IMR-90 (cell line): Measurements from ENCODE around the gene PRTFDC1. TPM values are rescaled to one million over a fixed set of nuclear protein-coding genes. Genes with fewer than 3 reads are reported as not detected.

Experiments
- ATAC-seq: fragments of 200-7000 bp; cut with Tn5 transposase; 2 replicates; pipeline ENCODE4 v1.9.1; 2020; ENCODE audit warnings: low read depth, mild to moderate bottlenecking, moderate library complexity
- BruUV-seq: library from RNA; stranded (reverse); fragments of 400-500 nt; replicated peaks from 2 replicates; lab custom pipeline; 2021; lab: Mats Ljungman, UMichigan
- CTCF ChIA-PET: fragments of 300-600 bp; formaldehyde crosslinking; extraction: SDS; loops from one replicate; lab custom pipeline; 2021; ENCODE audit warnings: antibody characterized with exemption; lab: Yijun Ruan, JAX
- POLR2A ChIA-PET: fragments of 300-600 bp; sonication (Branson Sonifier 250); formaldehyde crosslinking; loops from one replicate; lab custom pipeline; 2022; ENCODE audit warnings: antibody characterized with exemption; ENCODE audit not compliant: unreplicated experiment; lab: Charles Lee
- DNase-seq: peaks from one replicate; pipeline ENCODE4 v3.0.0; 2013
- H2AFZ ChIP-seq: replicated peaks from 2 replicates; pipeline ENCODE3; 2013; ENCODE audit warnings: low read length, mild to moderate bottlenecking; ENCODE audit not compliant: poor library complexity
- H2AK5ac ChIP-seq: 2 replicates; pipeline ENCODE4 v1.6.1; 2013; ENCODE audit warnings: low read depth, low read length, inconsistent platforms
- H2AK9ac ChIP-seq: replicated peaks from 2 replicates; pipeline ENCODE3; 2013; ENCODE audit warnings: mild to moderate bottlenecking, low read depth, low read length, moderate library complexity; ENCODE audit not compliant: poor library complexity
- H2BK120ac ChIP-seq: 2 replicates; pipeline ENCODE4 v1.6.1; 2013; ENCODE audit warnings: low read depth, low read length, inconsistent platforms
- H2BK15ac ChIP-seq: 3 replicates; pipeline ENCODE4 v1.6.1; 2013; ENCODE audit warnings: low read depth, low read length, inconsistent platforms
- H2BK20ac ChIP-seq: 2 replicates; pipeline ENCODE4 v1.6.1; 2013; ENCODE audit warnings: low read depth, mild to moderate bottlenecking, inconsistent platforms, low read length, moderate library complexity
- H2BK5ac ChIP-seq: 2 replicates; pipeline ENCODE4 v1.6.1; 2013; ENCODE audit warnings: mild to moderate bottlenecking, low read depth, low read length, inconsistent platforms; ENCODE audit not compliant: poor library complexity, severe bottlenecking
- H3K14ac ChIP-seq: replicated peaks from 2 replicates; pipeline ENCODE4 v1.6.1; 2013; ENCODE audit warnings: low read depth, low read length, inconsistent platforms
- H3K18ac ChIP-seq: 2 replicates; pipeline ENCODE4 v1.6.1; 2013; ENCODE audit warnings: low read depth, low read length, control low read depth
- H3K23ac ChIP-seq: 2 replicates; pipeline ENCODE4 v1.6.1; 2013; ENCODE audit warnings: low read depth, low read length, inconsistent platforms
- H3K27ac ChIP-seq: 2 replicates; pipeline ENCODE4 v1.5.1; 2013; ENCODE audit warnings: mild to moderate bottlenecking, control low read depth, low read length; ENCODE audit not compliant: insufficient read depth
- H3K27me3 ChIP-seq: 2 replicates; pipeline ENCODE4 v1.6.1; 2013; ENCODE audit warnings: low read length; ENCODE audit not compliant: control insufficient read depth, insufficient read depth
- H3K36me3 ChIP-seq: 2 replicates; pipeline ENCODE4 v1.6.1; 2013; ENCODE audit warnings: low read length, mixed read lengths; ENCODE audit not compliant: control insufficient read depth, insufficient read depth
- H3K4ac ChIP-seq: 2 replicates; pipeline ENCODE4 v1.6.1; 2013; ENCODE audit warnings: low read depth, low read length, inconsistent platforms
- H3K4me1 ChIP-seq: 2 replicates; pipeline ENCODE4 v1.6.1; 2013; ENCODE audit warnings: low read length, mixed read lengths; ENCODE audit not compliant: control insufficient read depth, insufficient read depth
- H3K4me2 ChIP-seq: 2 replicates; pipeline ENCODE4 v1.6.1; 2013; ENCODE audit warnings: low read depth, mild to moderate bottlenecking, control low read depth, low read length, moderate library complexity
- H3K4me3 ChIP-seq: 2 replicates; pipeline ENCODE4 v1.5.1; 2013; ENCODE audit warnings: low read depth, mild to moderate bottlenecking, control low read depth, low read length, moderate library complexity; ENCODE audit not compliant: insufficient read depth
- H3K56ac ChIP-seq: 2 replicates; pipeline ENCODE4 v1.6.1; 2013; ENCODE audit warnings: low read length, inconsistent platforms; ENCODE audit not compliant: insufficient read depth; ENCODE audit errors: extremely low read depth
- H3K79me1 ChIP-seq, 2 experiments: 2 replicates each; pipeline ENCODE4 v1.6.1; 2013; ENCODE audit warnings: low read length in 2 of 2, inconsistent platforms in 1 of 2, low read depth in 1 of 2
- H3K9ac ChIP-seq: 2 replicates; pipeline ENCODE4 v1.6.1; 2013; ENCODE audit warnings: low read depth, low read length, control low read depth
- H3K9me1 ChIP-seq: 2 replicates; pipeline ENCODE4 v1.6.1; 2013; ENCODE audit warnings: low read length, inconsistent platforms; ENCODE audit not compliant: insufficient read depth
- H3K9me3 ChIP-seq: 2 replicates; pipeline ENCODE4 v1.6.1; 2013; ENCODE audit warnings: low read length; ENCODE audit not compliant: control insufficient read depth, insufficient read depth
- H4K20me1 ChIP-seq: 2 replicates; pipeline ENCODE4 v1.6.1; 2013; ENCODE audit warnings: low read length, inconsistent platforms; ENCODE audit not compliant: insufficient read depth
- H4K5ac ChIP-seq: 2 replicates; pipeline ENCODE4 v1.6.1; 2013; ENCODE audit warnings: mild to moderate bottlenecking, low read depth, low read length, control low read depth
- H4K8ac ChIP-seq, 2 experiments: 2 replicates each; pipeline ENCODE4 v1.6.1; 2013; ENCODE audit warnings: low read depth in 2 of 2, low read length in 2 of 2, control low read depth in 1 of 2, inconsistent platforms in 1 of 2
- H4K91ac ChIP-seq: 2 replicates; pipeline ENCODE4 v1.6.1; 2013; ENCODE audit warnings: low read depth, low read length, inconsistent platforms; ENCODE audit not compliant: insufficient read depth
- BHLHE40 ChIP-seq: fragments of 150-350 bp; IDR thresholded peaks from 2 replicates; pipeline ENCODE4 v1.6.1; 2016; ENCODE audit warnings: mild to moderate bottlenecking, low read depth, low read length
- CEBPB ChIP-seq: IDR thresholded peaks from 2 replicates; pipeline ENCODE4 v1.6.1; 2012; ENCODE audit warnings: low read depth, low read length, improper control_type of control experiment
- CHD1 ChIP-seq: IDR thresholded peaks from 2 replicates; pipeline ENCODE4 v1.6.1; 2012; ENCODE audit warnings: low read depth, low read length, improper control_type of control experiment
- FOS ChIP-seq: fragments of 150-350 bp; IDR thresholded peaks from 2 replicates; pipeline ENCODE4 v1.6.1; 2016; ENCODE audit warnings: low read depth, low read length
- MAFK ChIP-seq: IDR thresholded peaks from 2 replicates; pipeline ENCODE4 v1.6.1; 2012; ENCODE audit warnings: low read depth, low read length, improper control_type of control experiment
- MAZ ChIP-seq: IDR thresholded peaks from 2 replicates; pipeline ENCODE4 v1.6.1; 2012; ENCODE audit warnings: low read depth, mild to moderate bottlenecking, low read length, improper control_type of control experiment, moderate library complexity, borderline replicate concordance
- NFE2L2 ChIP-seq: fragments of 150-350 bp; IDR thresholded peaks from 2 replicates; pipeline ENCODE4 v1.6.1; 2016; ENCODE audit warnings: low read depth, mild to moderate bottlenecking, low read length
- POLR2A ChIP-seq: IDR thresholded peaks from 2 replicates; pipeline ENCODE4 v1.6.1; 2012; ENCODE audit warnings: mild to moderate bottlenecking, low read depth, low read length
- RAD21 ChIP-seq: IDR thresholded peaks from 2 replicates; pipeline ENCODE4 v1.6.1; 2012; ENCODE audit warnings: low read length, improper control_type of control experiment
- RCOR1 ChIP-seq: IDR thresholded peaks from 2 replicates; pipeline ENCODE4 v1.6.1; 2012; ENCODE audit warnings: mild to moderate bottlenecking, low read length, improper control_type of control experiment; ENCODE audit not compliant: insufficient replicate concordance
- SMC3 ChIP-seq: fragments of 150-350 bp; IDR thresholded peaks from 2 replicates; pipeline ENCODE4 v1.6.1; 2016; ENCODE audit warnings: low read depth, mild to moderate bottlenecking, antibody characterized with exemption, low read length, moderate library complexity
- WGBS, 2 experiments: methylation state at CpG; one replicate each; pipeline versions ENCODE4 v1.1.5 to v1.1.7; 2013; ENCODE audit warnings: missing lambda C conversion rate in 2 of 2; ENCODE audit not compliant: insufficient read length in 1 of 2; ENCODE audit errors: extremely low coverage in 2 of 2; 5-methylcytosine and 5-hydroxymethylcytosine counted together
- dilution Hi-C: fragments of 300-500 bp; cut with HindIII; formaldehyde crosslinking; loops from one replicate; pipeline ENCODE4 v1.14.3; 2018; ENCODE audit warnings: low sequenced_read_pairs; ENCODE audit not compliant: unreplicated experiment
- in situ Hi-C: fragments of 300-500 bp; cut with MboI; formaldehyde crosslinking; loops from 3 replicates; pipeline ENCODE4 v1.14.3; 2019; ENCODE audit warnings: low sequenced_read_pairs, inconsistent platforms, mixed read lengths
- intact Hi-C: fragments of 100-400 bp; cut with micrococcal nuclease; formaldehyde crosslinking; loops from 2 replicates; pipeline ENCODE4 v1.10.0; 2022
- polyA plus RNA-seq, 3 experiments: library from polyadenylated mRNA; depleted of rRNA; stranded (reverse); fragments of >200 nt; gene quantifications; 2 replicates each; pipeline ENCODE4 v1.2.3, GENCODE V29; 2012; ENCODE audit warnings: low replicate concordance in 1 of 3
- total RNA-seq: library from RNA; depleted of rRNA; stranded (reverse); fragments of >200 nt; gene quantifications from 2 replicates; pipeline ENCODE4 v1.2.3, GENCODE V29; 2012
- TF ChIP-seq, protein P1 (sequence below): fragments of 150-350 bp; IDR thresholded peaks from 2 replicates; pipeline ENCODE4 v1.6.1; 2016; ENCODE audit warnings: low read depth, mild to moderate bottlenecking, low read length, moderate library complexity, borderline replicate concordance
- TF ChIP-seq, protein P2 (sequence below): conservative IDR thresholded peaks from 2 replicates; pipeline ENCODE4 v1.5.1; 2012; ENCODE audit warnings: mild to moderate bottlenecking, low read depth, low read length, improper control_type of control experiment

PRTFDC1 gene
- total and polyA plus RNA-seq, 2 of the 4 experiments (the other 2 are of a cell fraction), result 12.3 to 17.9 TPM

DNA sequence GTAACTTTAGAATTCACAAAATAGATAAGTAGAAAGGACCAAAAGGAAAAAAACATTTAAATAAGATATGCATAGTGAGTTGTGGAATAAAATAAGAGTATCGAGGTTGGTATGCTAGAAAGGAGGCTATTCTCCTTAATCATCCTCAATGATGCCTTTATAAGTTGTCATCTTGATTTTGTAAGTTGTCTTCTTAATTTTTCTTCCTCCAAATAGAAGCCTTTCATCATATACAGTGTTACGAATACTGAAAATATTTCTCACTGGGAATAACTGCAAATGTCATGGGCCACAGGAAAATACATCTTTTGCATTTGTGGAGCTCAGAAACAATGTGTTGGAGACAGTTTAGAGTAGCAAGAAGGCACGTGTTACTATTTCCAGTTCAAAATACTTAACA, 31.5 kb upstream of the PRTFDC1 start:
- Histone ChIP-seq H3K4me2 (no peak overlapping the region), H3K4me3 (no peak overlapping the region), H3K23ac (no peak overlapping the region), H3K56ac (no peak overlapping the region), H2AK9ac (no peak overlapping the region), H2AK5ac (no peak overlapping the region), H3K18ac (no peak overlapping the region), H2BK15ac (no peak overlapping the region), H2BK120ac (no peak overlapping the region), H3K27me3 (no peaks in the 10 kb centered on the region), H4K5ac (no peak overlapping the region), H3K9me1 (peaks cover 3% of the 10 kb centered on the region; the same call in 1 of the 2 replicates), H3K79me1 (no peaks in the 10 kb centered on the region), H3K14ac (no peak overlapping the region), H4K20me1 (no peaks in the 10 kb centered on the region), H4K8ac (no peak overlapping the region), H3K36me3 (no peaks in the 10 kb centered on the region), H3K9ac (no peak overlapping the region), H2AFZ (no peak overlapping the region), H3K9me3 (no peaks in the 10 kb centered on the region), H2BK20ac (no peak overlapping the region), H3K4me1 (no peaks in the 10 kb centered on the region), H4K91ac (no peak overlapping the region), H3K4ac (no peak overlapping the region), H3K27ac (no peak overlapping the region), H2BK5ac (no peak overlapping the region)
- CTCF ChIA-PET, result interaction anchor here (1.4 kb wide), 1 partner anchor 11 kb away, joined by 4 read pairs; no protein-coding TSS in a partner anchor
- no TSS peak for BruUV-seq
- POLR2A ChIA-PET, result interaction anchor here (0.7 kb wide), 1 partner anchor 11 kb away, joined by 14 read pairs; no protein-coding TSS in a partner anchor
- in situ Hi-C loops (loop anchor here (10.0 kb wide), 1 partner anchor 349 kb away; no protein-coding TSS in a partner anchor), dilution Hi-C loops (no loop called here), intact Hi-C loops (no loop called here)
- WGBS, 2 experiments, result 100% methylated on average over 1 of the region's 3 CpGs; no CpG with 5 or more reads in 1 of the 2 experiments
- TF ChIP-seq RCOR1 (no peak), MAFK (no peak), MAZ (no peak), SMC3 (no peak), CHD1 (no peak), POLR2A (no peak), NFE2L2 (no peak), CEBPB (no peak), BHLHE40 (no peak), RAD21 (no peak), FOS (no peak)
- TF ChIP-seq, protein P1, sequence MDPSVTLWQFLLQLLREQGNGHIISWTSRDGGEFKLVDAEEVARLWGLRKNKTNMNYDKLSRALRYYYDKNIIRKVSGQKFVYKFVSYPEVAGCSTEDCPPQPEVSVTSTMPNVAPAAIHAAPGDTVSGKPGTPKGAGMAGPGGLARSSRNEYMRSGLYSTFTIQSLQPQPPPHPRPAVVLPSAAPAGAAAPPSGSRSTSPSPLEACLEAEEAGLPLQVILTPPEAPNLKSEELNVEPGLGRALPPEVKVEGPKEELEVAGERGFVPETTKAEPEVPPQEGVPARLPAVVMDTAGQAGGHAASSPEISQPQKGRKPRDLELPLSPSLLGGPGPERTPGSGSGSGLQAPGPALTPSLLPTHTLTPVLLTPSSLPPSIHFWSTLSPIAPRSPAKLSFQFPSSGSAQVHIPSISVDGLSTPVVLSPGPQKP, result no peak
- TF ChIP-seq, protein P2, sequence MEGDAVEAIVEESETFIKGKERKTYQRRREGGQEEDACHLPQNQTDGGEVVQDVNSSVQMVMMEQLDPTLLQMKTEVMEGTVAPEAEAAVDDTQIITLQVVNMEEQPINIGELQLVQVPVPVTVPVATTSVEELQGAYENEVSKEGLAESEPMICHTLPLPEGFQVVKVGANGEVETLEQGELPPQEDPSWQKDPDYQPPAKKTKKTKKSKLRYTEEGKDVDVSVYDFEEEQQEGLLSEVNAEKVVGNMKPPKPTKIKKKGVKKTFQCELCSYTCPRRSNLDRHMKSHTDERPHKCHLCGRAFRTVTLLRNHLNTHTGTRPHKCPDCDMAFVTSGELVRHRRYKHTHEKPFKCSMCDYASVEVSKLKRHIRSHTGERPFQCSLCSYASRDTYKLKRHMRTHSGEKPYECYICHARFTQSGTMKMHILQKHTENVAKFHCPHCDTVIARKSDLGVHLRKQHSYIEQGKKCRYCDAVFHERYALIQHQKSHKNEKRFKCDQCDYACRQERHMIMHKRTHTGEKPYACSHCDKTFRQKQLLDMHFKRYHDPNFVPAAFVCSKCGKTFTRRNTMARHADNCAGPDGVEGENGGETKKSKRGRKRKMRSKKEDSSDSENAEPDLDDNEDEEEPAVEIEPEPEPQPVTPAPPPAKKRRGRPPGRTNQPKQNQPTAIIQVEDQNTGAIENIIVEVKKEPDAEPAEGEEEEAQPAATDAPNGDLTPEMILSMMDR, result no peak
- no peak for ATAC-seq
- no peak for DNase-seq
